Measurements from ENCODE around the gene NAA25. TPM values are rescaled to one million over a fixed set of nuclear protein-coding genes. Genes with fewer than 3 reads are reported as not detected.
"Not testable (repeated sequence)": the region's sequence is repeated elsewhere in the genome, so short reads cannot be mapped to it uniquely, and the experiment has no call there.

The NAA25 gene
- polyA plus RNA-seq, 1 donor from 2014 or later, result 15.0 TPM

- no peaks in the 10 kb centered on the region for H3K36me3 Mint-ChIP-seq
- H3K4me3 Mint-ChIP-seq, result peak within 1 kb of the TSS; percentile 88 to 94 (median 90)
- no peaks in the 10 kb centered on the region for H3K9me3 Mint-ChIP-seq
- no peaks in the 10 kb centered on the region for H3K27me3 Mint-ChIP-seq
- H3K4me1 Mint-ChIP-seq, result peaks cover 27 to 31% (median 30%) of the 10 kb centered on the region in 3 donors
- peak within 1 kb of the TSS; percentile 52 to 94 (median 88) for H3K27ac Mint-ChIP-seq
These were observed 16.8 kb upstream of the NAA25 start, which contains the start of gene TRAFD1 for GRCh38 chr12:112125250-112125999. Gene TRAFD1 (plus strand): TSS chr12:112125560. CDS start chr12:112130523, 4,963 bp downstream.

GRCh38 chr12:112124918-112125249 is 16.3 kb upstream of the NAA25 start:
- H3K4me1 Mint-ChIP-seq, result peaks cover 27 to 30% (median 27%) of the 10 kb centered on the region in 3 donors
- peak overlapping the region in 2 of 3 donors; percentile 52 to 88 for H3K27ac Mint-ChIP-seq
- H3K9me3 Mint-ChIP-seq, result no peaks in the 10 kb centered on the region
- H3K36me3 Mint-ChIP-seq, result no peaks in the 10 kb centered on the region
- H3K27me3 Mint-ChIP-seq, result no peaks in the 10 kb centered on the region
- peak overlapping the region in 3 of 4 donors; percentile 90 to 94 (median 90) for H3K4me3 Mint-ChIP-seq

- Mint-ChIP-seq H3K9me3 (no peaks in the 10 kb centered on the region), H3K4me3 (no peak overlapping the region), H3K4me1 (peaks cover 17 to 20% (median 19%) of the 10 kb centered on the region in 3 donors), H3K36me3 (peaks cover 1% of the 10 kb centered on the region), H3K27me3 (no peaks in the 10 kb centered on the region), H3K27ac (no peak overlapping the region)
These were observed 14.5 kb upstream of the NAA25 start for GRCh38 chr12:112122823-112123690.

- Mint-ChIP-seq H3K4me1 (peaks cover 11 to 15% (median 14%) of the 10 kb centered on the region in 3 donors), H3K9me3 (no peaks in the 10 kb centered on the region), H3K4me3 (peak overlapping the region in 1 of 4 donors; percentile 53), H3K36me3 (peaks cover 1% of the 10 kb centered on the region), H3K27ac (no peak overlapping the region), H3K27me3 (no peaks in the 10 kb centered on the region)
These were observed 13.4 kb upstream of the NAA25 start for GRCh38 chr12:112121780-112122565.

- no peak overlapping the region for H3K27ac Mint-ChIP-seq
- peaks cover 0 to 2% (median 0%) of the 10 kb centered on the region in 3 donors for H3K9me3 Mint-ChIP-seq
- peaks cover 0 to 4% (median 2%) of the 10 kb centered on the region in 3 donors for H3K4me1 Mint-ChIP-seq
- H3K4me3 Mint-ChIP-seq, result no peak overlapping the region
- no peaks in the 10 kb centered on the region for H3K27me3 Mint-ChIP-seq
- H3K36me3 Mint-ChIP-seq, result peaks cover 1% of the 10 kb centered on the region
These were observed 9.1 kb upstream of the NAA25 start for GRCh38 chr12:112117685-112118084.

- Mint-ChIP-seq H3K36me3 (peaks cover 1% of the 10 kb centered on the region), H3K4me1 (peaks cover 0 to 4% (median 2%) of the 10 kb centered on the region in 3 donors), H3K9me3 (peaks cover 0 to 2% (median 0%) of the 10 kb centered on the region in 3 donors), H3K27ac (no peak overlapping the region), H3K27me3 (no peaks in the 10 kb centered on the region), H3K4me3 (no peak overlapping the region)
These were observed 7.9 kb upstream of the NAA25 start for GRCh38 chr12:112116232-112117060.

GRCh38 chr12:112115259-112116045 is 6.9 kb upstream of the NAA25 start:
- H3K36me3 Mint-ChIP-seq, result peaks cover 1% of the 10 kb centered on the region
- peaks cover 0 to 2% (median 0%) of the 10 kb centered on the region in 3 donors for H3K9me3 Mint-ChIP-seq
- no peaks in the 10 kb centered on the region for H3K4me1 Mint-ChIP-seq
- no peak overlapping the region for H3K27ac Mint-ChIP-seq
- peak overlapping the region in 1 of 4 donors; percentile 28 for H3K4me3 Mint-ChIP-seq
- H3K27me3 Mint-ChIP-seq, result no peaks in the 10 kb centered on the region

- Mint-ChIP-seq H3K36me3 (no peaks in the 10 kb centered on the region), H3K27me3 (no peaks in the 10 kb centered on the region), H3K4me1 (peaks cover 3 to 12% (median 5%) of the 10 kb centered on the region in 3 donors), H3K4me3 (peak overlapping the region in 1 of 4 donors; percentile 35), H3K27ac (peak overlapping the region in 1 of 3 donors; percentile 27), H3K9me3 (peaks cover 0 to 2% (median 0%) of the 10 kb centered on the region in 3 donors)
These were observed 4.0 kb upstream of the NAA25 start for GRCh38 chr12:112112409-112113133.

- Mint-ChIP-seq H3K27me3 (no peaks in the 10 kb centered on the region), H3K4me1 (peaks cover 9 to 18% (median 10%) of the 10 kb centered on the region in 3 donors), H3K4me3 (no peak overlapping the region), H3K27ac (peak overlapping the region in 1 of 3 donors; percentile 27), H3K9me3 (peaks cover 0 to 2% (median 0%) of the 10 kb centered on the region in 3 donors), H3K36me3 (no peaks in the 10 kb centered on the region)
These were observed 3.3 kb upstream of the NAA25 start for GRCh38 chr12:112111931-112112330.

GRCh38 chr12:112110787-112111662 is 2.4 kb upstream of the NAA25 start:
- not testable (repeated sequence) for H3K36me3 Mint-ChIP-seq, H3K27me3 Mint-ChIP-seq
- peak overlapping the region in 2 of 4 donors; percentile 23 to 93 for H3K4me3 Mint-ChIP-seq

GRCh38 chr12:112107306-112108201 is 1.0 kb downstream of the NAA25 start:
- peaks cover 28 to 39% (median 33%) of the 10 kb centered on the region in 3 donors for H3K4me1 Mint-ChIP-seq

More at GRCh38 chr12:112110787-112111662, 2.4 kb upstream of the NAA25 start:
- peak overlapping the region in 1 of 3 donors; percentile 16 for H3K27ac Mint-ChIP-seq
- H3K9me3 Mint-ChIP-seq, result not testable (repeated sequence)
- H3K4me1 Mint-ChIP-seq, result peaks cover 14 to 24% (median 16%) of the 10 kb centered on the region in 3 donors

More at GRCh38 chr12:112107306-112108201, 1.0 kb downstream of the NAA25 start:
- Mint-ChIP-seq H3K27ac (peak overlapping the region; percentile 89 to 97 (median 95)), H3K9me3 (no peaks in the 10 kb centered on the region), H3K36me3 (no peaks in the 10 kb centered on the region), H3K4me3 (peak overlapping the region; percentile 93 to 99 (median 96)), H3K27me3 (no peaks in the 10 kb centered on the region)

All from IgD-negative memory B cell (primary cell).